Psoas muscle (tissue), 8 donors: ENCODE data around the gene GABRE. TPM values are rescaled to one million over a fixed set of nuclear protein-coding genes. Genes with fewer than 3 reads are reported as not detected.

Experiments used
- ATAC-seq, 4 donors: fragments of 200-7000 bp; cut with Tn5 transposase; one replicate each; pipeline ENCODE4 v1.9.1; 2020; ENCODE audit warnings: moderate library complexity in 3 of 4, mild to moderate bottlenecking in 2 of 4
- DNase-seq, 2 donors: peaks; one replicate each; pipeline ENCODE4 v3.0.0-alpha.2; 2020
- H3K27ac ChIP-seq: fragments of 200-600 bp; one replicate; pipeline ENCODE4 v1.8.0; 2022
- H3K27me3 ChIP-seq, 3 donors: fragments of 200-600 bp in 1 of 3; one replicate each; pipeline versions ENCODE4 v1.6.1 to v1.8.0; 2013 to 2022; ENCODE audit warnings: low read length in 2 of 3, mild to moderate bottlenecking in 2 of 3, moderate library complexity in 1 of 3; ENCODE audit not compliant: insufficient read depth in 3 of 3
- H3K36me3 ChIP-seq, 2 donors: fragments of 200-600 bp in 1 of 2; one replicate each; pipeline versions ENCODE4 v1.6.1 to v1.8.0; 2013 to 2022; ENCODE audit warnings: low read depth in 1 of 2, mild to moderate bottlenecking in 1 of 2, moderate library complexity in 1 of 2; ENCODE audit not compliant: insufficient read depth in 1 of 2
- H3K4me1 ChIP-seq: fragments of 200-600 bp; one replicate; pipeline ENCODE4 v1.8.0; 2022
- H3K4me3 ChIP-seq: fragments of 200-600 bp; one replicate; pipeline ENCODE4 v1.8.0; 2022; ENCODE audit warnings: mild to moderate bottlenecking
- H3K9me3 ChIP-seq: fragments of 200-600 bp; one replicate; pipeline ENCODE4 v1.8.0; 2022
- WGBS, 3 donors: extraction: QIAGEN DNeasy Blood & Tissue Kit; methylation state at CpG; one replicate each; pipeline versions ENCODE4 v1.1.6 to v1.1.7; 2013; 5-methylcytosine and 5-hydroxymethylcytosine counted together
- intact Hi-C, 2 donors: fragments of 100-400 bp; cut with DNase I; formaldehyde crosslinking; loops; one replicate each; pipeline versions ENCODE4 v1.11.0 to v1.14.2; 2022
- polyA plus RNA-seq, 3 donors: library from polyadenylated mRNA; stranded (reverse); fragments of 200-250 nt; gene quantifications; one replicate each; pipeline ENCODE4 v1.2.3, GENCODE V29; 2013
- total RNA-seq, 4 donors: library from RNA; stranded (reverse); fragmentation: NEBNext Ultra II Directional in 2 of 4; extraction: Animal tissue kit (Norgen Biotek cat#: 25700) in 2 of 4; gene quantifications; one replicate each; pipeline versions ENCODE4 v1.2.1 to v1.2.4, GENCODE V29; 2021 to 2023
- TF ChIP-seq, protein P1 (sequence below): fragments of 200-600 bp; IDR thresholded peaks from one replicate; pipeline ENCODE4 v1.8.0; 2022; ENCODE audit warnings: antibody characterized with exemption
- donor health status: healthy with polysubstance abuse.
- donor health status: DM: no; HTN: no; CAD: no; lungs with moderate emphysema.
- donor health status: Bipolar disorder and iron deficiency.
- donor health status: healthy.
- donor health status: DM: yes; HTN: yes; CAD: no.
- donor health status: DM: no; HTN: no; CAD: no.
- donor health status: DM: no; HTN: no; CAD: no.
- donor health status: DM: yes; HTN: yes; CAD: no.

The GABRE gene
- total and polyA plus RNA-seq, 7 donors: 0.90 to 3.8 (median 1.7) TPM

DNA sequence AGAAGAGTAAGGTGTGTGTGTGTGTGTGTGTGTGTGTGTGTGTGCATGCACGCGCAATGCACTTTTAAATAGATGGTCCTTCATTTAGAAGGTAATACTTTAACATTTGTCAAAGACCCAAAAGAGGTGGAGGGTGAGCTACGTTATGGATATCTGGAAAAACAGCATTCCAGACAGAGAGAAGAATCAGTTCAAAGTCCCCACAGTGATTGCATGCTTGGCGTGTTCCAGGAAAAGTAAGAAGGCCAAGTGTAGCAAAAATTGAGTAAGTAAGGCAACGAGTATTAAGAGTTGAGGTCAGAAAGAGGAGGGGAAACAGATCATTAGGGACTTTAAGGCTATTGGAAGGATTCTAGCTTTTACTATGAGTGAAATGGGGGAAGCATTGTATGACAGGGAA, 21.9 kb upstream of the GABRE start:
- intact Hi-C loops: no loop called here
- DNase-seq (no peak), ATAC-seq (no peak)
- Histone ChIP-seq H3K27ac (no peak overlapping the region), H3K4me3 (no peak overlapping the region), H3K27me3 (no peaks in the 10 kb centered on the region), H3K9me3 (no peaks in the 10 kb centered on the region), H3K36me3 (no peaks in the 10 kb centered on the region), H3K4me1 (no peaks in the 10 kb centered on the region)
- WGBS, 3 donors: 64 to 77% (median 67%) methylated on average over 5 of the region's 5 CpGs
- TF ChIP-seq, protein P1, sequence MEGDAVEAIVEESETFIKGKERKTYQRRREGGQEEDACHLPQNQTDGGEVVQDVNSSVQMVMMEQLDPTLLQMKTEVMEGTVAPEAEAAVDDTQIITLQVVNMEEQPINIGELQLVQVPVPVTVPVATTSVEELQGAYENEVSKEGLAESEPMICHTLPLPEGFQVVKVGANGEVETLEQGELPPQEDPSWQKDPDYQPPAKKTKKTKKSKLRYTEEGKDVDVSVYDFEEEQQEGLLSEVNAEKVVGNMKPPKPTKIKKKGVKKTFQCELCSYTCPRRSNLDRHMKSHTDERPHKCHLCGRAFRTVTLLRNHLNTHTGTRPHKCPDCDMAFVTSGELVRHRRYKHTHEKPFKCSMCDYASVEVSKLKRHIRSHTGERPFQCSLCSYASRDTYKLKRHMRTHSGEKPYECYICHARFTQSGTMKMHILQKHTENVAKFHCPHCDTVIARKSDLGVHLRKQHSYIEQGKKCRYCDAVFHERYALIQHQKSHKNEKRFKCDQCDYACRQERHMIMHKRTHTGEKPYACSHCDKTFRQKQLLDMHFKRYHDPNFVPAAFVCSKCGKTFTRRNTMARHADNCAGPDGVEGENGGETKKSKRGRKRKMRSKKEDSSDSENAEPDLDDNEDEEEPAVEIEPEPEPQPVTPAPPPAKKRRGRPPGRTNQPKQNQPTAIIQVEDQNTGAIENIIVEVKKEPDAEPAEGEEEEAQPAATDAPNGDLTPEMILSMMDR: no peak

GRCh38 chrX:151994476-151994875, 20.0 kb upstream of the GABRE start:
- DNase-seq: no peak
- Histone ChIP-seq H3K27ac (no peak overlapping the region), H3K9me3 (no peaks in the 10 kb centered on the region), H3K4me1 (no peaks in the 10 kb centered on the region), H3K36me3 (no peaks in the 10 kb centered on the region), H3K4me3 (no peak overlapping the region), H3K27me3 (no peaks in the 10 kb centered on the region)
- WGBS, 3 donors: 70 to 85% (median 78%) methylated on average over 3 of the region's 3 CpGs
- ATAC-seq: no peak
- TF ChIP-seq, protein P1: no peak
- intact Hi-C loops: no loop called here

- H3K9me3 ChIP-seq: no peaks in the 10 kb centered on the region
- intact Hi-C loops: no loop called here
- peaks cover 0 to 6% (median 0%) of the 10 kb centered on the region in 3 donors for H3K27me3 ChIP-seq
- H3K36me3 ChIP-seq: no peaks in the 10 kb centered on the region
- 66 to 95% (median 91%) methylated on average over 3 of the region's 3 CpGs for WGBS, 3 donors
- H3K4me1 ChIP-seq: no peaks in the 10 kb centered on the region
- ATAC-seq: no peak
- no peak overlapping the region for H3K4me3 ChIP-seq
- DNase-seq: no peak
- TF ChIP-seq, protein P1: no peak
- no peak overlapping the region for H3K27ac ChIP-seq
Measured at GRCh38 chrX:151988706-151989299, 14.3 kb upstream of the GABRE start.

DNA sequence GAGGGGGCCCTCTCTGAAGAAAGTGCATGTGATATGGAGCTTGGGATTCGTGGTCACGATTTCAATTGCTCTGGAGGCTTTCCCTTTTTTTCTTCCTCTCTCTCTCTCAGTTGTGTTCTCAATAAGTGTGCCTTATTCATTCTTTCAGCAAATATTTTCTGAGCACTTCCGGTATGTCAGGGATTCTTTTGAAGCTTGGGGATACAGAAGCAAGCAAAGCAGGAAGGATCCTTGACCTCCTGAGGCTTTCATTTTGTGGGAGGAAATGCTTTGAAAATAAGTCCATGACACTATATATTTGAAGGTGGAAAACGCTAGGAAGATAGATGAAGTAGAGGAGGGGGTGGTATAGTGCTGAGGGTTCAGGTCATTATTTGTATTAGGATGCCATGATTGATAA, 12.6 kb upstream of the GABRE start:
- no peak for ATAC-seq

More for the DNA sequence above, 12.6 kb upstream of the GABRE start:
- no peaks in the 10 kb centered on the region for H3K4me1 ChIP-seq
- H3K36me3 ChIP-seq: no peaks in the 10 kb centered on the region
- intact Hi-C loops: no loop called here
- no peaks in the 10 kb centered on the region for H3K9me3 ChIP-seq
- H3K27me3 ChIP-seq: peaks cover 0 to 6% (median 0%) of the 10 kb centered on the region in 3 donors
- DNase-seq: no peak
- WGBS, 3 donors: 72 to 88% (median 78%) methylated on average over 4 of the region's 4 CpGs
- no peak overlapping the region for H3K27ac ChIP-seq
- TF ChIP-seq, protein P1: no peak
- no peak overlapping the region for H3K4me3 ChIP-seq
